ENCODE data around the gene ZNF791.
"Not testable (repeated sequence)": the region's sequence is repeated elsewhere in the genome, so short reads cannot be mapped to it uniquely, and the experiment has no call there.

ZNF791 gene

GRCh38 chr19:12610540-12611360, at the start of gene ZNF791, which contains the start of gene ZNF490:
TSS of gene ZNF791 (plus strand) at chr19:12610920. CDS start at chr19:12611080, 160 bp downstream.
TSS of gene ZNF490 (minus strand) at chr19:12610813. CDS start at chr19:12610680, 133 bp downstream.
- peak; percentile 95 to 97 for DNase-seq (ENCODE audit: low read depth in 2 of 2)

DNA sequence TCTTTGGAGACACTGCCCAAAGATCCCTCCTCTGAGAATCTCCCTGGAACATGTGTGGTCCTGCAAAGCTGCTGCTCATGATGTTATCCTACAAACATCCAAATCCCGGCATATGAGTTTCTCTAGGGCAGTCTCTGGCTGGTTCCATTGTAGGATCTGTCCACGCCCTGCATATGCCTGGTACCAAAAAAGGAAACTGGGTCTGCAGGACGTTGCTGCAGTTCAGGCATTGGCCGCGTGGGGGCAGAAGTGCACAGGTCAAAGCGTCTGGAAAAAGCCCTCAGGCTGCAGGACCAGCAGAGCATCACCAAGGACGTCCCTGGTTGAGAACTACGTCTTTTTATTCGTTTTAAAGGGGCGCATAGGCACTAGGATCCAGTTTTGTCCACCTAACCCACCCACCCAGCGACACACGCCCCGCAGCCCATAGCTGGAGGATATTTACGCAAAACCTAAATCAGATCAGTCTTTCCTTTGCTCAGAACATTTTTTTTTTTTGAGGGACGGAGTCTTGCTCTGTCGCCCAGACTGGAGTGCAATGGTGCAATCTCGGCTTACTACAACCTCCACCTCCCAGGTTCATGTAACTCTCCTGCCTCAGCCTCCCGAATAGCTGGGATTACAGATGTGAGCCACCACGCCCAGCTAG, 46.6 kb upstream of the ZNF791 start:
- DNase-seq (ENCODE audit: low read depth in 2 of 2): peak; percentile 85 to 97

GRCh38 chr19:12566380-12566779, 44.3 kb upstream of the ZNF791 start:
- DNase-seq (ENCODE audit: low read depth in 2 of 2): not testable (repeated sequence)

- no peak for DNase-seq (ENCODE audit: low read depth in 2 of 2)
These were observed 42.8 kb upstream of the ZNF791 start for GRCh38 chr19:12567951-12568350.

DNA sequence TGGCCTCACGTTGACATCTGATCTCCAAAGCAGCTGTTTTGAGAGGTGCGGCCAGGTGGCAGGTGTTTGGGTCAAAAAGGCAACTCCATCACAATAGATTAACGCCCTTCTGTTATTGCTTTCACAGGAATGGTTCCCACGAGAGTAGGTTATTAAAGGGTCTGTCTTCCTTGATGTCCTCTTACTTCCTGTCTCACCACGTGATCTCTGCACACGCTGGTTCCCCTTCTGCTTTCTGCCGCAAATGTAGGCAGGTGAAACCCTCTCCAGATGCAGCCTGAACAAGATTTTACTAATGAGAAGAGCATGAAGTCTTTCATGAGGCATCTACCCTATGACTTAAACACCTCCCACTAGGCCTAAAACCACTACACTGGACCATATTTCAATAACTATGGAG, 36.7 kb upstream of the ZNF791 start:
- DNase-seq (ENCODE audit: low read depth in 2 of 2): no peak

- no peak for DNase-seq (ENCODE audit: low read depth in 2 of 2)
These were observed 32.1 kb upstream of the ZNF791 start for GRCh38 chr19:12578641-12579040.

GRCh38 chr19:12580180-12580694, 30.5 kb upstream of the ZNF791 start:
- no peak for DNase-seq (ENCODE audit: low read depth in 2 of 2)

DNA sequence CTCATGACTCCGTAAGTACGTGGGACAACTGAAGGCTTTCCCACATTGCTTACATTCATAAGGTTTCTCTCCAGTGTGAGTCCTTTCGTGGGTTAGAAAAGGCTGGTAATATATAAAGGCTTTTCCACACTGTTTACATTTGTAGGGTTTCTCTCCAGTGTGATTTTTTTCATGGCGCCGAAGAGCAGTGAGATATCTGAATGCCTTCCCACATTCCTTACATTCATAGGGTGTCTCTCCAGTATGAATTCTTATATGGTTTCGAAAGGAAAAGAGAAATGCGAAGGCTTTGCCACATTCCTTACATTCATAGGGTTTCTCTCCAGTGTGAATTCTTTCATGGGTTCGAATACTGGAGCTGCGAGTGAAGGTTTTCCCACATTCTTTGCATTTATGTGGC, 29.6 kb upstream of the ZNF791 start:
- DNase-seq (ENCODE audit: low read depth in 2 of 2): no peak

- DNase-seq (ENCODE audit: low read depth in 2 of 2): no peak
These were observed 14.2 kb upstream of the ZNF791 start for GRCh38 chr19:12596485-12596884.

- no peak for DNase-seq (ENCODE audit: low read depth in 2 of 2)
These were observed 13.7 kb upstream of the ZNF791 start for GRCh38 chr19:12596927-12597548.

- no peak for DNase-seq (ENCODE audit: low read depth in 2 of 2)
These were observed 13.1 kb upstream of the ZNF791 start for GRCh38 chr19:12597594-12597993.

GRCh38 chr19:12603714-12604113, 7.0 kb upstream of the ZNF791 start:
- DNase-seq (ENCODE audit: low read depth in 2 of 2): peak in 1 of 2 donors; percentile 46

GRCh38 chr19:12606796-12607195, 3.9 kb upstream of the ZNF791 start:
- no peak for DNase-seq (ENCODE audit: low read depth in 2 of 2)

DNA sequence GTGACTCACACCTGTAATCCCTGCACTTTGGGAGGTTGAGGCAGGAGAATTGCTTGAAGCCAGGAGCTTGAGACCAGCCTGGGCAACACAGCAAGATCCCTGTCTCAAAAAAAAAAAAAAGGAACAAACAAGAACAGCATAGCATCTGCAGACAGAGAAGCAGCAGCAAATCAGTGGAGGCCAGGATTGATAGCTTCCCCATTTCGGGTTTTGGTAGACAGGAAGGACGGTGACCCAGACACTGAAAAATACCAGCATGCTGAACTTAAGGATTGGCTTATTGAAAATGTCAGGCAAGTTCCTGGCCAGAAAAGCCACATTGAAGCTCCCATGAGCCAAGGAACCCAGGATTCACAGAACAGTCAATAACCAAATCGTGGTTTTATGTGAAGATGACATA, 3.1 kb upstream of the ZNF791 start:
- DNase-seq (ENCODE audit: low read depth in 2 of 2): no peak

- no peak for DNase-seq (ENCODE audit: low read depth in 2 of 2)
These were observed 610 bp downstream of the ZNF791 start for GRCh38 chr19:12611361-12611699.

GRCh38 chr19:12617646-12618045, 6.9 kb downstream of the ZNF791 start:
- no peak for DNase-seq (ENCODE audit: low read depth in 2 of 2)

DNA sequence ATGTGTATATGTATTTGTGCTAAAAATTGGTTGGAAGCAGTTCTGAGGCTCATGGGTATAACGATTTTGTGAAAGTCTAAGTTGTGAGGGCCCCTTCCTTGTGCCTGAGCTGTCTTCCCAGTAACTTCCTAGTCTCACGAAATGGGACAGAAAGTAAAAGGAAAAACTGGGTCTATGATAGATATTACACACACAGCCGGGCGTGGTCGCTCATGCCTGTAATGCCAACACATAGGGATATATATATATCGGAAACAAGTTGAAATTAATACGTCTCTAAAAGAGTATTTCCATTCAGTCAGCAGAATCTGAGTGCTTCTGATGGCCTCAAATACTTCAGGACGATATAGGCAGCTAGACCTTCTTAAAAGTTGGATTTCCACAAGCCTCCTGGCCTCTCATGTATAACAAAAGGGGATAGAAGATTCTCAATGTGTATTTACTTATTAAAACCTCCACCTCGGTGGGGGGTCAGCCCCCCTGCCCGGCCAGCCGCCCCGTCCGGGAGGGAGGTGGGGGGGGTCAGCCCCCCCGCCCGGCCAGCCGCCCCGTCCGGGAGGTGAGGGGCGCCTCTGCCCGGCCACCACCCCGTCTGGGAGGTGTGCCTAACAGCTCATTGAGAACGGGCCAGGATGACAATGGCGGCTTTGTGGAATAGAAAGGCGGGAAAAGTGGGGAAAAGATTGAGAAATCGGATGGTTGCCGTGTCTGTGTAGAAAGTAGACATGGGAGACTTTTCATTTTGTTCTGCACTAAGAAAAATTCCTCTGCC, 10.7 kb downstream of the ZNF791 start:
- DNase-seq (ENCODE audit: low read depth in 2 of 2): not testable (repeated sequence)

- DNase-seq (ENCODE audit: low read depth in 2 of 2): no peak
These were observed 12.8 kb downstream of the ZNF791 start for GRCh38 chr19:12623361-12624031.

DNA sequence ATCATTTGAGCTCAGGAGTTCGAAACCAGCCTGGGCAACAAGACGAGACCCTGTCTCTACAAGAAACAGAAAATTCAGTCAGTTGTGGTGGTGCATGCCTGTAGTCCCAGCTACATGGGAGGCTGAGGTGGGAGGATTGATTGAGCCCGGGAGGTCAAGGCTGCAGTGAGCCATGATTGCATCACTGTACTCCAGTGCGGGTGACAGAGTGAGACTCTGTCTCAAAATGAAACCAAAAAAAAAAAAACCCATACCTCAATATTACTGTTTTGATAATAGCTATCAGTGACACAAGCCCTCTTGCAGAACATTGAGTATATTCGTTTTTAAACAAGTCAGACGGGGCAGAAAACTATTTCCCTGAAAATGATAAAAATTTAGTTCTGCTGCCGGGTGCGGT, 16.2 kb downstream of the ZNF791 start:
- DNase-seq (ENCODE audit: low read depth in 2 of 2): no peak

- DNase-seq (ENCODE audit: low read depth in 2 of 2): no peak
These were observed 17.6 kb downstream of the ZNF791 start for GRCh38 chr19:12628040-12629022.
